GM12878 (cell line): ENCODE measurements around the gene WNT11.

Source experiments
- POLR2AphosphoS5 ChIP-seq: IDR thresholded peaks from 2 replicates; pipeline ENCODE4 v1.6.1; 2011; ENCODE audit warnings: mild to moderate bottlenecking, low read length, inconsistent platforms
- RB1 ChIP-seq: fragments of 450-650 bp; formaldehyde crosslinking; IDR thresholded peaks from 2 replicates; pipeline ENCODE4 v1.6.1; 2017; ENCODE audit warnings: mild to moderate bottlenecking, borderline replicate concordance

- TF ChIP-seq RB1 (no peak), POLR2AphosphoS5 (no peak)
These were observed 18.3 kb upstream of the WNT11 start for GRCh38 chr11:76224461-76225121.
